Measurements from ENCODE around the gene SLC41A1.

SLC41A1 gene

DNA sequence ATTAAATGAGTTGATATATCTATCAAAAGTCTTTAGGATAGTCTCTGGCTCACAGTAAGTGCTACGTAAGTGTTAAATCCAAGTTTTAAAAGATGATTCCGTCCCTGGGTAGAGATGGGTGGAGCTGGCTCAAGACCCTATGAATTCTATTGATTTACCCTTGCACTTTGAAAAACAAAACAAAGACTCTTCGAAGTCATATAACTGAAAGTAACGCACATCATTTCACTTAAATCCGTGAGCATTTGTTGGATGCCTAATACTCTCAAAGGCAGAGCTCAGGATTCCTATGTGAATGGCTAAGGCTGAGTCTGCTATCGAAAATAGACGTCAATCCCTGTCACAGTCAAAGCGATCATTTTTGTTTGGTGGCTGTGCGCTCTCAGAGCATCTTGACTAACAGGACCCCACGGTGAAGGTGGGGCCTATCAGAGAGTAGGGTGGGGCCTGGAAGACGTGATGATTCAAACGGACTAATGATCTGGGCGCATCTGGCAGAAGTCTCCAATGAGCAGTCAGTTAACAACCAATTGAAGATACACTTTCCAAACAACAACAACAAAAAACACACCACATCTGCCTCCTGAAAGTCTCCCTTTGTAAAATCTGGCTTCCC lies 61.9 kb downstream of the SLC41A1 start:
- DNase-seq (ENCODE audit: low spot score) = no peak

DNA sequence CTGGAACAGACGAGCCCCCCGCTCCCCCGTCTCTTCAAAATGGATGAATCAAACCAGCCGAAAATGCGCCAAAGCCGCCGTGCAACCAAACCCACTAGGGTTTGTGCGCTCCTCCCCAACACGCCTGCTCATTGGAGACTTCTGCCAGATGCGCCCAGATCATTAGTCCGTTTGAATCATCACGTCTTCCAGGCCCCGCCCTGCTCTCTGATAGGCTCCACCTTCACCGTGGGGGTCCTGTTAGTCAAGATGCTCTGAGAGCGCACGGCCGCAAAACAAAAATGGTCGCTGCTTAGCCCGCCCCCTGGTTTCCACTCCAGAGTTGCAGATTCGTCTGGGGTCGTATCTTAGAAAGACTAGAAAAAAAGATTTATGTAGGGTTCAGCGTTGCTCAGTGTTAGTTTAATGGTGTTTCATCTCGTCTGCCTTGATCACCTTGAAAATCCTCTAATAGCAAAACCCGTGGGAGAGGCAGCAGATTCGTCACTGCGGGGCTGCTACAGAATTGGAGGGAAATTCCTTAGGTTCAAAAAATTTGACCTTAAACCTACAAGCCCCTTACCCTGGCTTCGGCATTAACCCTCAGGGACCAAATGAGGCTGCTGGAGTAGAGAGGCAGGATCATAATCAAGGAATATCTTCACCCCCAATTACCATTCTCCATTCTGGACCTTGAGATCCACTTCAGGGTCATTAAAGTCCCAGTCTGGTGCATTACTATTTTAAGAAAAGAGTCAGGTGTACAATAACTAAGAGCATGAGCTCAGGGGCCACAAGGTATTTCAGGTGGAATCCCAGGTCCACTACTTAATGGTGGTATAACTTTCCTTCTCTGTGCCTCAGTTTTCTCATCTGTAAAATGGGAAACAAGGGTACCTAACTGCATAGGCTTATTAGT lies 62.6 kb downstream of the SLC41A1 start, which contains the start of gene NUCKS1:
Gene NUCKS1, minus strand, starts transcription at position 45 of the 898 bp plus-strand sequence. CDS start 209 bp downstream, outside the sequence.
- peak; percentile 98 for DNase-seq (ENCODE audit: low spot score)

GRCh38 chr1:205749234-205750137 lies 63.5 kb downstream of the SLC41A1 start:
- DNase-seq (ENCODE audit: low spot score) = peak; percentile 96

- DNase-seq (ENCODE audit: low spot score) = peak; percentile 58
Observed at GRCh38 chr1:205748403-205749233, 64.4 kb downstream of the SLC41A1 start.

DNA sequence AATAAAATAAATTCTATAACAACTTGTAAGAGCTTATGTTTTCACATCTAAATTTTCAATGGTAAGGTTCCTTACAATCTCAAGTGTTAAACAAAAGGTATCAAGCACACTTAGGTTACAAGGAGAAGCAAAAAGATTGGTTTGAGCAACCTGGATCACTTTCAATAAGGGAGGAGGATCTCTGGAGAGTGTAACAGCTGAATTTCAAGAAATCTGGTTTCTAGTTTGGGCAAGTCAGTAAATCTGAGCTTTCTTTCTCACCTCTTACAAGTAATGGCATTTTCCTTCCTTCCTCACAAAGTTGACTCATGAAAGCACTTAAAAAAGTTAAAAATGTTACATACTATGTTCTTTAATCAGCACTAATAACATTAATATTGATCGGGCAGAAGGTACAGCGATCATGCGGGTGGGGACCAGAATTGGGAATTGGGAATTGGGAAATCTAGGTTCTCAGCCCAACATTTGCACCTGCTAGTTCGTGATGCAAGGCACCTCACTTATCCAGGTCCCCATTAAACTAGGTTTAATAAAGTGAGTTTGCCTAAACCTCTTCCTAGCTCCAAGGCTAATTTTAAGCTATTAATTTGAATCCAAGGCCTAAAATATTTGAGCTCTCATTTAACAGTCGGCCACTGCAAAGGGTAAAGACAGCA lies 66.1 kb downstream of the SLC41A1 start:
- no peak for DNase-seq (ENCODE audit: low spot score)

DNA sequence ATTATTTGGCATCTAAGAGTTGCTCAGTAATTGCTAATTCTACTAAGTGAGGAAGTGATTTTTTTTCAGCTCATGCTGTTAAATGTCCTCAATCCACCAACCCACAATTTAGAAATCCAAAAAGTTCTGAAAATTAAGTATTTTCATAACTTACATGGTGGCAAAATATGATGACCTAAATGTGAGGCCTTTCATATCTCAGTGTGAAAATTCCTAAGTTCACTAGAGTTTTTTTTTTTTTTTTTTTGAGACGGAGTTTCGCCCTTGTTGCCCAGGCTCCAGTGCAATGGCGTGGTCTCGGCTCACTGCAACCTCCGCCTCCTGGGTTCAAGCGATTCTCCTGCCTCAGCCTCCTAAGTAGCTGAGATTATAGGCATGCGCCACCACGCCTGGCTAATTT lies 68.6 kb downstream of the SLC41A1 start:
- no peak for DNase-seq (ENCODE audit: low spot score)

DNA sequence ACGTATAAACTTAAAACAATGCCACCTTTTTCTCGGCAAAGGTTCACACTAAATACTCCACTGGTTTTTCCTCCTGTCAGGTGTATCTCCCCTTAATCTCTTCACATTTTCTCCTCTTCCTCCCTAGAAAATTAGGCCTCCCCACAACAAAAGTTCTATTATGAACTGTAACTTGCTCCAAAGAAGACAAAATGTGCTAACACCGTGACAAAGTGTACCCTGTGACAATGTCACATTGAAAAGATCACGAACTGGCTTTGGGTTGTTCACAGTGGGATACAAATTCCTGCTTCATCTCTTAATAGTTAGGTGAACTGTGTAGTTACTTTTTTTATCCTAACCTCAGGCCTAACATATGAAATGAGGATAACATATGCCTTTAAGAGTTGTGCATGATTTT lies 69.0 kb downstream of the SLC41A1 start:
- DNase-seq (ENCODE audit: low spot score) = no peak

DNA sequence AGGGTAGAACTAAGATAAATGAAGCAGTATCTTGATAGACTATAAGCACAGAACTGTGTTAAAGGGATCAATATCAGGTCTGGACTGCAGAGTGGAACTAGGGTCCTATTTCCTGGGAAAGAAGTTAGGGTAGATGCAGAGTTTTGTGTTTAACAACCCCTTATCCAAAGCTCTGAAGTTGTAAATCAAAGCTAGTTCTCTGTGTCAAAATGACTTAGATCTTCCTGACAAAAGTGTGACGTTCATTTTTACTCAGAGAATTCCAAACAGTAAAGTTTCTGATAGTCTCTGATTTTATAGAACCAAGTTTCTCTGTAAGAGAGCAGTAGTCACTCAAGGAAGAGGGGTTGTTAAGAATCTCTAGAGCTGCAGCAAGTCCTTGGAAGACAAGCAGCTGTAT lies 71.3 kb downstream of the SLC41A1 start:
- DNase-seq (ENCODE audit: low spot score) = no peak

DNA sequence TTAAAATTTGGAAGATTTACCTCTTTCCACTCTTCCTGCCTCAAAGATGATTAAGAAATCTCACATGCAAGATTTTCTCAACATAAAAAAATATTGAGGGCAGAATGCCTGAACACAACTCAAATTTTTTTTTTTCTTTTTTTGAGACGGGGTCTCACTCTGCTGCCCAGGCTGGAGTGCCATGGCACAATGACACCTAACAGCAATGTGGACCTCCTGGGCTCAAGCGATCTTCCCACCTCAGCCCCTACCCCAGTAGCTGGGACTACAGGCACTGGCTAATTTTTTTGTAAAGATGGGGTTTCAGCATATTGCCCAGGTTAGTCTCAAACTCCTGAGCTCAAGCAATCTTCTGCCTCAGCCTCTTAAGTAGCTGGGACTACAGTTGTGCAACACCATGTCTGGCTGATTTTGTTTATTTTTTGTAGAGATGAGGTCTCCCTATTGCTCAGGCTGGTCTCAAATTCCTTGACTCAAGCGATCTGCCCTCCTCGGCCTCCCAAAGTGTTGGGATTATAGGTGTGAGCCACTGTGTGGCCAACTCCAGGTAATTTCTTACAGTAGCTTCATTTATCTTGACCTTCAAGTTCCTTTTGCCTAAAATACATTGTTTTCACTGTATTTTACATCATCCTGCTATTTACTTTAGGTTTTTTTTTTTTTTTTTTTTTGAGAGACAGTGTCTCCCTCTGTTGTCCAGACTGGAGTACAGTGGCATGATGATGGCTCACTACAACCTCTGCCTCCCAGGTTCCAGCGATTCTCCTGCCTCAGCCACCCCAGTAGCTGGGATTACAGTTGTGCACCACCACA lies 73.4 kb downstream of the SLC41A1 start:
- no peak for DNase-seq (ENCODE audit: low spot score)
